Body of pancreas (tissue), 4 donors: Measurements from ENCODE around the gene PRSS1. TPM values are rescaled to one million over a fixed set of nuclear protein-coding genes. Genes with fewer than 3 reads are reported as not detected.

Source experiments
- ATAC-seq: fragments of 150-250 bp; one replicate; pipeline ENCODE4 v1.9.1; 2016
- DNase-seq, 4 donors: peaks; one replicate each; pipeline ENCODE4 v3.0.0-alpha.2; 2019
- H3K27ac ChIP-seq, 4 donors: fragments of 200-600 bp; sonication (generic); 1 replicate in 3 of 4; 2 replicates in 1 of 4; pipeline versions ENCODE4 v1.5.1 to v1.6.1; 2016 to 2019; ENCODE audit warnings: mild to moderate bottlenecking in 1 of 4, mixed read lengths in 1 of 4, moderate library complexity in 1 of 4
- H3K27me3 ChIP-seq, 2 donors: fragments of 200-600 bp; sonication (generic); one replicate each; pipeline ENCODE4 v1.6.0; 2016; ENCODE audit warnings: mild to moderate bottlenecking in 1 of 2
- H3K36me3 ChIP-seq, 2 donors: fragments of 200-600 bp; sonication (generic); replicated peaks in 1 of 2; 2 replicates each; pipeline ENCODE4 v1.5.1; 2016; ENCODE audit warnings: low read depth in 2 of 2; ENCODE audit not compliant: insufficient read depth in 1 of 2
- H3K4me1 ChIP-seq: fragments of 200-600 bp; sonication (generic); one replicate; pipeline ENCODE4 v1.6.0; 2016
- H3K4me3 ChIP-seq, 2 donors: fragments of 200-600 bp; sonication (generic); 1 replicate in 1 of 2; 2 replicates in 1 of 2; pipeline ENCODE4 v1.5.1; 2016 to 2019
- H3K9me3 ChIP-seq, 3 donors: fragments of 200-600 bp; sonication (generic); 1 replicate in 2 of 3; 2 replicates in 1 of 3; pipeline ENCODE4 v1.5.1; 2016
- CTCF ChIP-seq, 7 experiments: fragments of 450-650 bp in 4 of 7; fragments of 200-600 bp in 3 of 7; sonication (generic) in 3 of 7; IDR thresholded peaks; one replicate each; pipeline ENCODE4 v1.5.1; 2016 to 2019; ENCODE audit warnings: antibody characterized with exemption in 7 of 7
- POLR2A ChIP-seq, 3 donors: fragments of 450-650 bp; IDR thresholded peaks; one replicate each; pipeline ENCODE4 v1.6.1; 2016; ENCODE audit warnings: antibody characterized with exemption in 3 of 3, mild to moderate bottlenecking in 2 of 3
- WGBS, 2 donors: methylation state at CpG; one replicate each; pipeline ENCODE4 v1.1.5; 2017; 5-methylcytosine and 5-hydroxymethylcytosine counted together
- intact Hi-C: fragments of 100-400 bp; cut with DNase I; formaldehyde crosslinking; loops from one replicate; pipeline ENCODE4 v1.15.1; 2023
- total RNA-seq, 2 donors: library from RNA; depleted of rRNA; stranded (reverse); fragments of >200 nt; gene quantifications; one replicate each; pipeline ENCODE4 v1.1.0, GENCODE V29; 2016

PRSS1 gene
- total RNA-seq, 2 donors from 2014 or later = 29,602 to 44,177 TPM

GRCh38 chr7:142790056-142790455 lies 40.8 kb downstream of the PRSS1 start:
- intact Hi-C loops = no loop called here
- H3K4me3 ChIP-seq = no peak overlapping the region
- H3K4me1 ChIP-seq = no peaks in the 10 kb centered on the region
- H3K27ac ChIP-seq = no peak overlapping the region
- ATAC-seq (no peak), DNase-seq (no peak)
- no peak for TF ChIP-seq POLR2A (IDR thresholded peaks at IDR 0.05)
- TF ChIP-seq CTCF (IDR thresholded peaks at IDR 0.05) = no peak
- no peaks in the 10 kb centered on the region for H3K9me3 ChIP-seq
- H3K27me3 ChIP-seq = no peaks in the 10 kb centered on the region
- no peaks in the 10 kb centered on the region for H3K36me3 ChIP-seq
- 87 to 92% methylated on average over 3 of the region's 3 CpGs for WGBS, 2 donors

- Histone ChIP-seq H3K4me3 (no peak overlapping the region), H3K4me1 (no peaks in the 10 kb centered on the region), H3K9me3 (no peaks in the 10 kb centered on the region), H3K27me3 (no peaks in the 10 kb centered on the region), H3K27ac (no peak overlapping the region), H3K36me3 (no peaks in the 10 kb centered on the region)
- DNase-seq (no peak), ATAC-seq (no peak)
- intact Hi-C loops = no loop called here
- no peak for TF ChIP-seq POLR2A (IDR thresholded peaks at IDR 0.05)
- TF ChIP-seq CTCF (IDR thresholded peaks at IDR 0.05) = no peak
- WGBS, 2 donors = 83% methylated on average over 1 of the region's 1 CpG; no CpG with 5 or more reads in 1 of the 2 donors
These were observed 41.3 kb downstream of the PRSS1 start for GRCh38 chr7:142790555-142790954.

GRCh38 chr7:142791502-142791901 lies 42.2 kb downstream of the PRSS1 start:
- WGBS, 2 donors = 85 to 100% methylated on average over 3 to 4 of the region's 7 CpGs
- intact Hi-C loops = no loop called here
- DNase-seq = no peak

GRCh38 chr7:142792129-142792528 lies 42.9 kb downstream of the PRSS1 start:
- ATAC-seq (no peak), DNase-seq (no peak)
- H3K36me3 ChIP-seq = no peaks in the 10 kb centered on the region
- 100% methylated on average over 1 of the region's 1 CpG for WGBS, 2 donors
- no peak for TF ChIP-seq POLR2A (IDR thresholded peaks at IDR 0.05)
- no peak for TF ChIP-seq CTCF (IDR thresholded peaks at IDR 0.05)
- no peak overlapping the region for H3K4me3 ChIP-seq
- H3K27ac ChIP-seq = no peak overlapping the region
- peaks cover 6% of the 10 kb centered on the region for H3K4me1 ChIP-seq
- intact Hi-C loops = no loop called here
- H3K27me3 ChIP-seq = peaks cover 0 to 6% of the 10 kb centered on the region in 2 donors
- no peaks in the 10 kb centered on the region for H3K9me3 ChIP-seq

More at GRCh38 chr7:142791502-142791901, 42.2 kb downstream of the PRSS1 start:
- H3K9me3 ChIP-seq = no peaks in the 10 kb centered on the region
- H3K27ac ChIP-seq = no peak overlapping the region
- no peaks in the 10 kb centered on the region for H3K4me1 ChIP-seq
- TF ChIP-seq CTCF (IDR thresholded peaks at IDR 0.05) (no peak), POLR2A (IDR thresholded peaks at IDR 0.05) (no peak)
- no peaks in the 10 kb centered on the region for H3K36me3 ChIP-seq
- H3K27me3 ChIP-seq = peaks cover 0 to 4% of the 10 kb centered on the region in 2 donors
- H3K4me3 ChIP-seq = no peak overlapping the region
- ATAC-seq = no peak

- Histone ChIP-seq H3K27me3 (peaks cover 0 to 11% of the 10 kb centered on the region in 2 donors), H3K27ac (no peak overlapping the region), H3K36me3 (no peaks in the 10 kb centered on the region), H3K9me3 (no peaks in the 10 kb centered on the region), H3K4me1 (peaks cover 11% of the 10 kb centered on the region), H3K4me3 (no peak overlapping the region)
- intact Hi-C loops = no loop called here
- 60 to 88% methylated on average over 1 to 2 of the region's 2 CpGs for WGBS, 2 donors
- TF ChIP-seq CTCF (IDR thresholded peaks at IDR 0.05) (no peak), POLR2A (IDR thresholded peaks at IDR 0.05) (no peak)
- DNase-seq (no peak), ATAC-seq (no peak)
These were observed 43.3 kb downstream of the PRSS1 start for GRCh38 chr7:142792593-142792992.
